IMR-90 (cell line): Measurements from ENCODE around the gene DMRTC2. TPM values are rescaled to one million over a fixed set of nuclear protein-coding genes. Genes with fewer than 3 reads are reported as not detected.

Experiments
- ATAC-seq: fragments of 200-7000 bp; cut with Tn5 transposase; 2 replicates; pipeline ENCODE4 v1.9.1; 2020; ENCODE audit warnings: low read depth, mild to moderate bottlenecking, moderate library complexity
- BruUV-seq: library from RNA; stranded (reverse); fragments of 400-500 nt; replicated peaks from 2 replicates; lab custom pipeline; 2021; lab: Mats Ljungman, UMichigan
- CTCF ChIA-PET: fragments of 300-600 bp; formaldehyde crosslinking; extraction: SDS; loops from one replicate; lab custom pipeline; 2021; ENCODE audit warnings: antibody characterized with exemption; lab: Yijun Ruan, JAX
- POLR2A ChIA-PET: fragments of 300-600 bp; sonication (Branson Sonifier 250); formaldehyde crosslinking; loops from one replicate; lab custom pipeline; 2022; ENCODE audit warnings: antibody characterized with exemption; ENCODE audit not compliant: unreplicated experiment; lab: Charles Lee
- DNase-seq: peaks from one replicate; pipeline ENCODE4 v3.0.0; 2013
- H2AFZ ChIP-seq: replicated peaks from 2 replicates; pipeline ENCODE3; 2013; ENCODE audit warnings: low read length, mild to moderate bottlenecking; ENCODE audit not compliant: poor library complexity
- H2AK5ac ChIP-seq: 2 replicates; pipeline ENCODE4 v1.6.1; 2013; ENCODE audit warnings: low read depth, low read length, inconsistent platforms
- H2AK9ac ChIP-seq: replicated peaks from 2 replicates; pipeline ENCODE3; 2013; ENCODE audit warnings: mild to moderate bottlenecking, low read depth, low read length, moderate library complexity; ENCODE audit not compliant: poor library complexity
- H2BK120ac ChIP-seq: 2 replicates; pipeline ENCODE4 v1.6.1; 2013; ENCODE audit warnings: low read depth, low read length, inconsistent platforms
- H2BK15ac ChIP-seq: 3 replicates; pipeline ENCODE4 v1.6.1; 2013; ENCODE audit warnings: low read depth, low read length, inconsistent platforms
- H2BK20ac ChIP-seq: 2 replicates; pipeline ENCODE4 v1.6.1; 2013; ENCODE audit warnings: low read depth, mild to moderate bottlenecking, inconsistent platforms, low read length, moderate library complexity
- H2BK5ac ChIP-seq: 2 replicates; pipeline ENCODE4 v1.6.1; 2013; ENCODE audit warnings: mild to moderate bottlenecking, low read depth, low read length, inconsistent platforms; ENCODE audit not compliant: poor library complexity, severe bottlenecking
- H3K14ac ChIP-seq: replicated peaks from 2 replicates; pipeline ENCODE4 v1.6.1; 2013; ENCODE audit warnings: low read depth, low read length, inconsistent platforms
- H3K18ac ChIP-seq: 2 replicates; pipeline ENCODE4 v1.6.1; 2013; ENCODE audit warnings: low read depth, low read length, control low read depth
- H3K23ac ChIP-seq: 2 replicates; pipeline ENCODE4 v1.6.1; 2013; ENCODE audit warnings: low read depth, low read length, inconsistent platforms
- H3K27ac ChIP-seq: 2 replicates; pipeline ENCODE4 v1.5.1; 2013; ENCODE audit warnings: mild to moderate bottlenecking, control low read depth, low read length; ENCODE audit not compliant: insufficient read depth
- H3K27me3 ChIP-seq: 2 replicates; pipeline ENCODE4 v1.6.1; 2013; ENCODE audit warnings: low read length; ENCODE audit not compliant: control insufficient read depth, insufficient read depth
- H3K36me3 ChIP-seq: 2 replicates; pipeline ENCODE4 v1.6.1; 2013; ENCODE audit warnings: low read length, mixed read lengths; ENCODE audit not compliant: control insufficient read depth, insufficient read depth
- H3K4ac ChIP-seq: 2 replicates; pipeline ENCODE4 v1.6.1; 2013; ENCODE audit warnings: low read depth, low read length, inconsistent platforms
- H3K4me1 ChIP-seq: 2 replicates; pipeline ENCODE4 v1.6.1; 2013; ENCODE audit warnings: low read length, mixed read lengths; ENCODE audit not compliant: control insufficient read depth, insufficient read depth
- H3K4me2 ChIP-seq: 2 replicates; pipeline ENCODE4 v1.6.1; 2013; ENCODE audit warnings: low read depth, mild to moderate bottlenecking, control low read depth, low read length, moderate library complexity
- H3K4me3 ChIP-seq: 2 replicates; pipeline ENCODE4 v1.5.1; 2013; ENCODE audit warnings: low read depth, mild to moderate bottlenecking, control low read depth, low read length, moderate library complexity; ENCODE audit not compliant: insufficient read depth
- H3K56ac ChIP-seq: 2 replicates; pipeline ENCODE4 v1.6.1; 2013; ENCODE audit warnings: low read length, inconsistent platforms; ENCODE audit not compliant: insufficient read depth; ENCODE audit errors: extremely low read depth
- H3K79me1 ChIP-seq, 2 experiments: 2 replicates each; pipeline ENCODE4 v1.6.1; 2013; ENCODE audit warnings: low read length in 2 of 2, inconsistent platforms in 1 of 2, low read depth in 1 of 2
- H3K9ac ChIP-seq: 2 replicates; pipeline ENCODE4 v1.6.1; 2013; ENCODE audit warnings: low read depth, low read length, control low read depth
- H3K9me1 ChIP-seq: 2 replicates; pipeline ENCODE4 v1.6.1; 2013; ENCODE audit warnings: low read length, inconsistent platforms; ENCODE audit not compliant: insufficient read depth
- H3K9me3 ChIP-seq: 2 replicates; pipeline ENCODE4 v1.6.1; 2013; ENCODE audit warnings: low read length; ENCODE audit not compliant: control insufficient read depth, insufficient read depth
- H4K20me1 ChIP-seq: 2 replicates; pipeline ENCODE4 v1.6.1; 2013; ENCODE audit warnings: low read length, inconsistent platforms; ENCODE audit not compliant: insufficient read depth
- H4K5ac ChIP-seq: 2 replicates; pipeline ENCODE4 v1.6.1; 2013; ENCODE audit warnings: mild to moderate bottlenecking, low read depth, low read length, control low read depth
- H4K8ac ChIP-seq, 2 experiments: 2 replicates each; pipeline ENCODE4 v1.6.1; 2013; ENCODE audit warnings: low read depth in 2 of 2, low read length in 2 of 2, control low read depth in 1 of 2, inconsistent platforms in 1 of 2
- H4K91ac ChIP-seq: 2 replicates; pipeline ENCODE4 v1.6.1; 2013; ENCODE audit warnings: low read depth, low read length, inconsistent platforms; ENCODE audit not compliant: insufficient read depth
- BHLHE40 ChIP-seq: fragments of 150-350 bp; IDR thresholded peaks from 2 replicates; pipeline ENCODE4 v1.6.1; 2016; ENCODE audit warnings: mild to moderate bottlenecking, low read depth, low read length
- CEBPB ChIP-seq: IDR thresholded peaks from 2 replicates; pipeline ENCODE4 v1.6.1; 2012; ENCODE audit warnings: low read depth, low read length, improper control_type of control experiment
- CHD1 ChIP-seq: IDR thresholded peaks from 2 replicates; pipeline ENCODE4 v1.6.1; 2012; ENCODE audit warnings: low read depth, low read length, improper control_type of control experiment
- CTCF ChIP-seq: conservative IDR thresholded peaks from 2 replicates; pipeline ENCODE4 v1.5.1; 2012; ENCODE audit warnings: mild to moderate bottlenecking, low read depth, low read length, improper control_type of control experiment
- ELK1 ChIP-seq: fragments of 150-350 bp; IDR thresholded peaks from 2 replicates; pipeline ENCODE4 v1.6.1; 2016; ENCODE audit warnings: low read depth, mild to moderate bottlenecking, low read length, moderate library complexity, borderline replicate concordance
- FOS ChIP-seq: fragments of 150-350 bp; IDR thresholded peaks from 2 replicates; pipeline ENCODE4 v1.6.1; 2016; ENCODE audit warnings: low read depth, low read length
- MAZ ChIP-seq: IDR thresholded peaks from 2 replicates; pipeline ENCODE4 v1.6.1; 2012; ENCODE audit warnings: low read depth, mild to moderate bottlenecking, low read length, improper control_type of control experiment, moderate library complexity, borderline replicate concordance
- MXI1 ChIP-seq: IDR thresholded peaks from 2 replicates; pipeline ENCODE4 v1.6.1; 2012; ENCODE audit warnings: low read depth, mild to moderate bottlenecking, low read length, moderate library complexity, borderline replicate concordance
- NFE2L2 ChIP-seq: fragments of 150-350 bp; IDR thresholded peaks from 2 replicates; pipeline ENCODE4 v1.6.1; 2016; ENCODE audit warnings: low read depth, mild to moderate bottlenecking, low read length
- POLR2A ChIP-seq: IDR thresholded peaks from 2 replicates; pipeline ENCODE4 v1.6.1; 2012; ENCODE audit warnings: mild to moderate bottlenecking, low read depth, low read length
- RAD21 ChIP-seq: IDR thresholded peaks from 2 replicates; pipeline ENCODE4 v1.6.1; 2012; ENCODE audit warnings: low read length, improper control_type of control experiment
- SMC3 ChIP-seq: fragments of 150-350 bp; IDR thresholded peaks from 2 replicates; pipeline ENCODE4 v1.6.1; 2016; ENCODE audit warnings: low read depth, mild to moderate bottlenecking, antibody characterized with exemption, low read length, moderate library complexity
- USF2 ChIP-seq: fragments of 150-350 bp; IDR thresholded peaks from 2 replicates; pipeline ENCODE4 v1.6.1; 2017; ENCODE audit warnings: mild to moderate bottlenecking, antibody characterized with exemption, low read length, low read depth
- WGBS, 2 experiments: methylation state at CpG; one replicate each; pipeline versions ENCODE4 v1.1.5 to v1.1.7; 2013; ENCODE audit warnings: missing lambda C conversion rate in 2 of 2; ENCODE audit not compliant: insufficient read length in 1 of 2; ENCODE audit errors: extremely low coverage in 2 of 2; 5-methylcytosine and 5-hydroxymethylcytosine counted together
- dilution Hi-C: fragments of 300-500 bp; cut with HindIII; formaldehyde crosslinking; loops from one replicate; pipeline ENCODE4 v1.14.3; 2018; ENCODE audit warnings: low sequenced_read_pairs; ENCODE audit not compliant: unreplicated experiment
- in situ Hi-C: fragments of 300-500 bp; cut with MboI; formaldehyde crosslinking; loops from 3 replicates; pipeline ENCODE4 v1.14.3; 2019; ENCODE audit warnings: low sequenced_read_pairs, inconsistent platforms, mixed read lengths
- intact Hi-C: fragments of 100-400 bp; cut with micrococcal nuclease; formaldehyde crosslinking; loops from 2 replicates; pipeline ENCODE4 v1.10.0; 2022
- polyA plus RNA-seq, 3 experiments: library from polyadenylated mRNA; depleted of rRNA; stranded (reverse); fragments of >200 nt; gene quantifications; 2 replicates each; pipeline ENCODE4 v1.2.3, GENCODE V29; 2012; ENCODE audit warnings: low replicate concordance in 1 of 3
- total RNA-seq: library from RNA; depleted of rRNA; stranded (reverse); fragments of >200 nt; gene quantifications from 2 replicates; pipeline ENCODE4 v1.2.3, GENCODE V29; 2012

The DMRTC2 gene
- total and polyA plus RNA-seq, 2 of the 4 experiments (the other 2 are of a cell fraction) = not detected

GRCh38 chr19:41898235-41898634 is 53.4 kb downstream of the DMRTC2 start:
- Histone ChIP-seq H3K27me3 (no peaks in the 10 kb centered on the region), H2AK9ac (no peak overlapping the region), H3K14ac (no peak overlapping the region), H3K4me1 (no peaks in the 10 kb centered on the region), H4K20me1 (no peaks in the 10 kb centered on the region; the same call in 1 of the 2 replicates), H3K4me2 (no peak overlapping the region), H3K18ac (no peak overlapping the region), H3K9me1 (no peaks in the 10 kb centered on the region), H3K36me3 (peaks cover 58% of the 10 kb centered on the region), H2BK15ac (no peak overlapping the region), H4K5ac (no peak overlapping the region), H4K91ac (no peak overlapping the region), H3K9me3 (no peaks in the 10 kb centered on the region), H3K27ac (no peak overlapping the region), H2BK120ac (no peak overlapping the region), H3K23ac (no peak overlapping the region), H2BK20ac (no peak overlapping the region), H3K9ac (no peak overlapping the region), H2AK5ac (no peak overlapping the region), H3K4me3 (no peak overlapping the region), H3K79me1 (no peaks in the 10 kb centered on the region; a peak in 3 of 4 replicates), H3K4ac (no peak overlapping the region), H3K56ac (no peak overlapping the region), H2AFZ (no peak overlapping the region), H2BK5ac (no peak overlapping the region), H4K8ac (no peak overlapping the region)
- intact Hi-C loops = no loop called here
- ChIA-PET POLR2A (no interaction called here), CTCF (no interaction called here)
- dilution Hi-C loops = no loop called here
- in situ Hi-C loops = no loop called here
- TF ChIP-seq USF2 (no peak), ELK1 (no peak), FOS (no peak), RAD21 (no peak), NFE2L2 (no peak), BHLHE40 (no peak), SMC3 (no peak), CEBPB (no peak), CHD1 (no peak), MXI1 (no peak), CTCF (no peak), POLR2A (no peak), MAZ (no peak)
- ATAC-seq (no peak), DNase-seq (no peak)
- BruUV-seq = no TSS peak
- WGBS, 2 experiments = no CpG with 5 or more reads among the region's 15 CpGs
